GM18498 (cell line): Measurements from ENCODE around the gene KDM3B.
"Not testable (repeated sequence)": the region's sequence is repeated elsewhere in the genome, so short reads cannot be mapped to it uniquely, and the experiment has no call there.

Source experiments
- ATAC-seq: cut with Tn5 transposase; IDR thresholded peaks from one replicate; pipeline ENCODE4 v1.9.1; 2021; ENCODE audit warnings: mild to moderate bottlenecking, moderate library complexity; ENCODE audit not compliant: unreplicated experiment

The KDM3B gene

GRCh38 chr5:138389332-138389731 is 36.8 kb downstream of the KDM3B start:
- ATAC-seq = no peak

- not testable (repeated sequence) for ATAC-seq
Observed at GRCh38 chr5:138389911-138390310, 37.4 kb downstream of the KDM3B start.

GRCh38 chr5:138391859-138392386 is 39.4 kb downstream of the KDM3B start:
- ATAC-seq = no peak

GRCh38 chr5:138402640-138403039 is 50.2 kb downstream of the KDM3B start:
- ATAC-seq = peak; percentile 84

GRCh38 chr5:138408023-138408422 is 55.5 kb downstream of the KDM3B start:
- peak; percentile 90 for ATAC-seq

GRCh38 chr5:138410996-138411640 is 58.6 kb downstream of the KDM3B start:
- not testable (repeated sequence) for ATAC-seq

- ATAC-seq = no peak
Observed at GRCh38 chr5:138418444-138418843, 66.0 kb downstream of the KDM3B start.

- ATAC-seq = no peak
Observed at GRCh38 chr5:138425079-138425478, 72.6 kb downstream of the KDM3B start.

- ATAC-seq = no peak
Observed at GRCh38 chr5:138435943-138436342, 83.5 kb downstream of the KDM3B start.

- ATAC-seq = no peak
Observed at GRCh38 chr5:138438003-138438723, 85.7 kb downstream of the KDM3B start.

GRCh38 chr5:138438724-138439476 is 86.4 kb downstream of the KDM3B start, which contains the start of gene REEP2:
Gene REEP2 (plus strand): TSS chr5:138439057. CDS start chr5:138439209, 152 bp downstream.
- ATAC-seq = peak; percentile 83

- ATAC-seq = no peak
Observed at GRCh38 chr5:138439477-138440158, 87.1 kb downstream of the KDM3B start.

GRCh38 chr5:138440159-138441073 is 87.9 kb downstream of the KDM3B start:
- no peak for ATAC-seq

GRCh38 chr5:138441221-138441620 is 88.7 kb downstream of the KDM3B start:
- ATAC-seq = no peak

GRCh38 chr5:138444078-138444773 is 91.7 kb downstream of the KDM3B start:
- ATAC-seq = no peak

- ATAC-seq = no peak
Observed at GRCh38 chr5:138444774-138445546, 92.5 kb downstream of the KDM3B start.

- no peak for ATAC-seq
Observed at GRCh38 chr5:138445547-138446271, 93.2 kb downstream of the KDM3B start.

- ATAC-seq = no peak
Observed at GRCh38 chr5:138448070-138448469, 95.6 kb downstream of the KDM3B start.
